Activated T-helper 2 cell treated with anti-CD3 and anti-CD28 coated beads, Interferon-gamma antibody, Interleukin-2, Interleukin-4, amounts not matched to agents 10 μg/mL and 5 μg/mL and 100 μg/mL, durations not matched to agents 14 hours and 24 hours and 36 hours (primary cell): ENCODE measurements around the gene KIF19. TPM values are rescaled to one million over a fixed set of nuclear protein-coding genes. Genes with fewer than 3 reads are reported as not detected.

Experiments
- DNase-seq: peaks from one replicate; pipeline ENCODE4 v3.0.0; 2021; ENCODE audit warnings: low spot score
- H3K27ac Mint-ChIP-seq: one replicate; pipeline ENCODE4 v1.8.0; 2021; ENCODE audit warnings: mixed read lengths
- H3K27me3 Mint-ChIP-seq: one replicate; pipeline ENCODE4 v1.8.0; 2021; ENCODE audit warnings: low read depth, mixed read lengths
- H3K36me3 Mint-ChIP-seq: one replicate; pipeline ENCODE4 v1.8.0; 2021; ENCODE audit warnings: low read depth, mixed read lengths
- H3K4me1 Mint-ChIP-seq: one replicate; pipeline ENCODE4 v1.8.0; 2021; ENCODE audit warnings: low read depth, mixed read lengths
- H3K4me3 Mint-ChIP-seq: one replicate; pipeline ENCODE4 v1.8.0; 2021; ENCODE audit warnings: low read depth, mild to moderate bottlenecking, moderate library complexity, mixed read lengths
- H3K9me3 Mint-ChIP-seq: one replicate; pipeline ENCODE4 v1.8.0; 2021; ENCODE audit warnings: mixed read lengths
- intact Hi-C: fragments of 100-400 bp; cut with micrococcal nuclease; formaldehyde crosslinking; loops from one replicate; pipeline ENCODE4 v1.15.1; 2023
- total RNA-seq: library from RNA; stranded (reverse); gene quantifications from 2 replicates; pipeline ENCODE4 v1.2.3, GENCODE V29; 2022

Gene KIF19
- total RNA-seq, 1 donor from 2014 or later: 0.14 TPM

- Mint-ChIP-seq H3K9me3 (no peaks in the 10 kb centered on the region), H3K27ac (no peak overlapping the region), H3K36me3 (no peaks in the 10 kb centered on the region), H3K27me3 (peaks cover 3% of the 10 kb centered on the region), H3K4me1 (peaks cover 12% of the 10 kb centered on the region), H3K4me3 (no peak overlapping the region)
- intact Hi-C loops: no loop called here
- DNase-seq: no peak
Observed at GRCh38 chr17:74332763-74333283, 6.8 kb downstream of the KIF19 start.

DNA sequence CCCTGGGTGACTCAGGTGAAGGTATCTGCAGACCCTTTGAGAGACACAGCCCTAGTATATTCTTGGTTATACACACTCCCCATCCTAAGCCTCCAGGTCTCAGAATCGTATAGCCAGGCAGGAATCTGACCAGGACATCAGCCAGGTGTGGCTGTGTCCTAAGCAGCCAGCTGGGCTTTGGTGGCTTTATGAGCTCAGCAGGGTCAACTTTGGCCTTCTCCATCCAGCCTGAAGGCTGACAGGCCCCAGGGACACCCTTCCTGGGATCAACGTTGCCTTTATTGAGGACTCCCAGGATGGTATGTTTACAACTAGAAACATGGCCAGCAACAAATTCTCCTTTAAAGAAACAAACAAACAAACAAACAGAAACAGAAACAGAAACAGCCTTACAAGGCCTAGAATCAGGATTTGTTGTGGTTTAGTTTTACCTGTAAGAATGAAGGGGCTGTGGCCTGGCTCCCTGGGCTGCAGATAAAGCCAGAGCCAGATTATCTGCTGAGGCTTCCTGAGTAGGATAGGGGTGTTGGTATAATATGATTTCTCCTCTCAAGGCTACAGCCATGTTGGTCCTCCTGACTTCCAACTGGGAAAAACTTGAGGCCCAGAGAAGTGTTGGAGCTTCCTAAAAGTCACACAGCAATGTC is 8.5 kb downstream of the KIF19 start:
- Mint-ChIP-seq H3K4me1 (peaks cover 5% of the 10 kb centered on the region), H3K27ac (no peak overlapping the region), H3K9me3 (no peaks in the 10 kb centered on the region), H3K4me3 (no peak overlapping the region), H3K36me3 (no peaks in the 10 kb centered on the region), H3K27me3 (peaks cover 3% of the 10 kb centered on the region)
- intact Hi-C loops: no loop called here
- no peak for DNase-seq

GRCh38 chr17:74335529-74336062 is 9.6 kb downstream of the KIF19 start:
- Mint-ChIP-seq H3K4me3 (no peak overlapping the region), H3K27me3 (peaks cover 3% of the 10 kb centered on the region), H3K9me3 (no peaks in the 10 kb centered on the region), H3K4me1 (peaks cover 3% of the 10 kb centered on the region), H3K27ac (no peak overlapping the region), H3K36me3 (no peaks in the 10 kb centered on the region)
- no peak for DNase-seq
- intact Hi-C loops: no loop called here

- H3K4me3 Mint-ChIP-seq: no peak overlapping the region
Observed at GRCh38 chr17:74336307-74336706, 10.3 kb downstream of the KIF19 start.

DNA sequence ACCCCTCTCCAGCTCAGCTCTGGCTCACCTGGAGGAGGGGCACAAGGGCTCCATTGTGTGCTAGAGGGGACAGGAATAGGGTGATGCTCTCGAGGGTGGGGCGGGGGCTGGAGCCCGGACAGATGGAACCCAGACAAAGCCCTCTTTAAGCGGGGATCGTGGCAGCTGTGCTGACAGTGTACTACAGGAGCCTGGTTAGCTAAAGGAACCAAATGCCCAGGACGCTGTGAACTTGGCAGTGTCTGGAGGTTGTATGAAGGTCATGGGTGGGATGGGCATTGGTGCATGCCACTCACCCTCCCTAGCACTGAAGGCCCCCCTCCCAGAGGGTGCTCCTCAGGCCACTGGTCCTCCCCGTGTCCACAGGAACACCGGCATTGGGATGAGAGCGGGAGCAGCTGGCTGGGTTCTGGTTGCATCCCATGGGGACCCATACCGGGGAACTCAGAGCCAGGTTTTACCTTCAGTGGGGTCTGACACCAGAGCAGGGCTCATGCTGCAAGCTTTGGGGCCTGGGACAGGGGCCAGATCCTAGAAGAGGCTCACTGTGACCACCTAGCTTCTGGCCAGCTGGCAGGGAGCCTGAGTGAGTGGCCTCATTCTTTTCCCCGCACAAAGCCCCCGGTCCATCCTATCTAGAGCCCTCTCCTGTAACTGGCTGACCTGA is 11.9 kb downstream of the KIF19 start:
- H3K36me3 Mint-ChIP-seq: no peaks in the 10 kb centered on the region
- DNase-seq: no peak
- H3K27me3 Mint-ChIP-seq: peaks cover 3% of the 10 kb centered on the region
- no peak overlapping the region for H3K4me3 Mint-ChIP-seq
- H3K27ac Mint-ChIP-seq: no peak overlapping the region
- intact Hi-C loops: no loop called here
- peaks cover 3% of the 10 kb centered on the region for H3K4me1 Mint-ChIP-seq
- H3K9me3 Mint-ChIP-seq: no peaks in the 10 kb centered on the region

More at GRCh38 chr17:74336307-74336706, 10.3 kb downstream of the KIF19 start:
- DNase-seq: no peak
- Mint-ChIP-seq H3K9me3 (no peaks in the 10 kb centered on the region), H3K27me3 (peaks cover 3% of the 10 kb centered on the region), H3K27ac (no peak overlapping the region), H3K36me3 (no peaks in the 10 kb centered on the region), H3K4me1 (peaks cover 3% of the 10 kb centered on the region)
- intact Hi-C loops: no loop called here

GRCh38 chr17:74339537-74340195 is 13.6 kb downstream of the KIF19 start:
- H3K4me1 Mint-ChIP-seq: no peaks in the 10 kb centered on the region
- intact Hi-C loops: no loop called here
- no peaks in the 10 kb centered on the region for H3K36me3 Mint-ChIP-seq
- H3K9me3 Mint-ChIP-seq: no peaks in the 10 kb centered on the region
- H3K4me3 Mint-ChIP-seq: no peak overlapping the region
- H3K27ac Mint-ChIP-seq: no peak overlapping the region
- peaks cover 3% of the 10 kb centered on the region for H3K27me3 Mint-ChIP-seq
- no peak for DNase-seq

GRCh38 chr17:74340470-74341023 is 14.5 kb downstream of the KIF19 start:
- Mint-ChIP-seq H3K9me3 (no peaks in the 10 kb centered on the region), H3K27me3 (peaks cover 5% of the 10 kb centered on the region), H3K4me1 (no peaks in the 10 kb centered on the region), H3K4me3 (no peak overlapping the region), H3K27ac (no peak overlapping the region), H3K36me3 (no peaks in the 10 kb centered on the region)
- intact Hi-C loops: no loop called here
- DNase-seq: no peak

DNA sequence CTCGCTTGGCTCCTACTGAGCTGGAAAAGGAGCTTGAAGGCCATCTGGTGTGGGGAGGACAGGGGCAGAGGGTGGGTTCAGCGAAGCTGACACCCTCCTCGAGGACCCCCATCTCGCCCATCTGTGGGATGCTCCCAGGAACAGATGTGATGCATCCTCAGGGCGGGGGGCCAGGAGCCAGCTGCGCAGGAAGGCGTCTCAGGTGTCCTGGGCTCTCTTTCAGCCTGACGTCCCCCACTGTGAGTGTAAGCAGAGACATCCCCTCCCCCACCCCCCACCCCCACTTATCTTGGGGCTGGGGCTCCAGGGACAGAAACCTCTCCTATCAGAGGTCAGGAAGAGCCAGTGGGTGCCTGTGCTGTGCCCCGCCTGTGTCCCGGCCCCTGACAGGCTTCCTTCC is 16.2 kb downstream of the KIF19 start:
- no peaks in the 10 kb centered on the region for H3K9me3 Mint-ChIP-seq
- intact Hi-C loops: no loop called here

DNA sequence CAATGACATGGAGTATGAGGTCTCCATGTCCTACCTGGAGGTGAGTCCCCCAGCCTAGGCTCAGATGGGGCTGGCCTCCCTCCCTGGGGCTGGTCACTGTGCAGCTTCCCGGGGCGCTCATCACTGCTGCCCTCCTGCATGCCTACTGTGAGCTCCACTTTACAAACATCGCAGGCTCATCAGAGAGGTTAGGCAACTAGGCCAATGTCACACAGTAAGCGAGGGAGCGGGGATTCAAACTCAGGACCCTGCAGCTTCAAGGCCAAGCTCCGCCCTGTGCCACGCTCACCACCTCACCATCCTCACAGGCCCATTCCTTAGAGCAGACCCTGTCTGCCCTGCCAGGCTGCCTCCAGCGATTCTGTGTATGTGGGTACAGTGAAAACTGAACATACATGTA is 17.1 kb downstream of the KIF19 start:
- DNase-seq: no peak
- no peaks in the 10 kb centered on the region for H3K9me3 Mint-ChIP-seq
- H3K4me1 Mint-ChIP-seq: no peaks in the 10 kb centered on the region
- H3K4me3 Mint-ChIP-seq: no peak overlapping the region
- intact Hi-C loops: no loop called here
- H3K27me3 Mint-ChIP-seq: peaks cover 2% of the 10 kb centered on the region
- no peaks in the 10 kb centered on the region for H3K36me3 Mint-ChIP-seq
- no peak overlapping the region for H3K27ac Mint-ChIP-seq

More for the DNA sequence above, 16.2 kb downstream of the KIF19 start:
- H3K27me3 Mint-ChIP-seq: peaks cover 2% of the 10 kb centered on the region
- no peak overlapping the region for H3K27ac Mint-ChIP-seq
- H3K36me3 Mint-ChIP-seq: no peaks in the 10 kb centered on the region
- H3K4me1 Mint-ChIP-seq: no peaks in the 10 kb centered on the region
- H3K4me3 Mint-ChIP-seq: no peak overlapping the region
- DNase-seq: no peak

GRCh38 chr17:74343526-74344284 is 17.7 kb downstream of the KIF19 start:
- Mint-ChIP-seq H3K27me3 (peaks cover 6% of the 10 kb centered on the region), H3K27ac (no peak overlapping the region), H3K4me3 (no peak overlapping the region), H3K36me3 (no peaks in the 10 kb centered on the region), H3K9me3 (no peaks in the 10 kb centered on the region), H3K4me1 (no peaks in the 10 kb centered on the region)
- intact Hi-C loops: no loop called here
- DNase-seq: no peak

- DNase-seq: no peak
- Mint-ChIP-seq H3K4me3 (no peak overlapping the region), H3K27ac (no peak overlapping the region), H3K4me1 (no peaks in the 10 kb centered on the region), H3K9me3 (no peaks in the 10 kb centered on the region), H3K36me3 (no peaks in the 10 kb centered on the region), H3K27me3 (peaks cover 9% of the 10 kb centered on the region)
- intact Hi-C loops: no loop called here
Observed at GRCh38 chr17:74344658-74345057, 18.6 kb downstream of the KIF19 start.
